G401.6 (cell line): ENCODE measurements around the gene CUL3.
"Not testable (repeated sequence)": the region's sequence is repeated elsewhere in the genome, so short reads cannot be mapped to it uniquely, and the experiment has no call there.

ENCODE experiments used
- FAIRE-seq: peaks from 2 replicates; lab custom pipeline; 2012; peaks lifted over from hg19 to GRCh38; lab: Jason Lieb, UNC

The CUL3 gene

GRCh38 chr2:224538561-224539138 is 46.5 kb downstream of the CUL3 start:
- FAIRE-seq = no peak

GRCh38 chr2:224532931-224533330 is 52.2 kb downstream of the CUL3 start:
- FAIRE-seq = no peak

- FAIRE-seq = no peak
Observed at GRCh38 chr2:224532441-224532840, 52.7 kb downstream of the CUL3 start.

- no peak for FAIRE-seq
Observed at GRCh38 chr2:224528171-224528570, 57.0 kb downstream of the CUL3 start.

- FAIRE-seq = no peak
Observed at GRCh38 chr2:224525774-224526173, 59.4 kb downstream of the CUL3 start.

GRCh38 chr2:224524657-224525056 is 60.5 kb downstream of the CUL3 start:
- FAIRE-seq = no peak

- no peak for FAIRE-seq
Observed at GRCh38 chr2:224523626-224524577, 61.3 kb downstream of the CUL3 start.

GRCh38 chr2:224522483-224522882 is 62.7 kb downstream of the CUL3 start:
- FAIRE-seq = not testable (repeated sequence)

GRCh38 chr2:224520064-224520463 is 65.1 kb downstream of the CUL3 start:
- no peak for FAIRE-seq

- FAIRE-seq = no peak
Observed at GRCh38 chr2:224518806-224519580, 66.2 kb downstream of the CUL3 start.

GRCh38 chr2:224517963-224518362 is 67.2 kb downstream of the CUL3 start:
- no peak for FAIRE-seq

GRCh38 chr2:224516393-224516792 is 68.8 kb downstream of the CUL3 start:
- not testable (repeated sequence) for FAIRE-seq

GRCh38 chr2:224513991-224514390 is 71.2 kb downstream of the CUL3 start:
- no peak for FAIRE-seq

GRCh38 chr2:224507789-224508188 is 77.4 kb downstream of the CUL3 start:
- no peak for FAIRE-seq

- FAIRE-seq = no peak
Observed at GRCh38 chr2:224506494-224506893, 78.7 kb downstream of the CUL3 start.

GRCh38 chr2:224498991-224499390 is 86.2 kb downstream of the CUL3 start:
- FAIRE-seq = no peak

- FAIRE-seq = no peak
Observed at GRCh38 chr2:224492531-224492930, 92.6 kb downstream of the CUL3 start.

- not testable (repeated sequence) for FAIRE-seq
Observed at GRCh38 chr2:224487940-224488339, 97.2 kb downstream of the CUL3 start.

GRCh38 chr2:224485081-224486014 is 99.8 kb downstream of the CUL3 start:
- not testable (repeated sequence) for FAIRE-seq

- no peak for FAIRE-seq
Observed at GRCh38 chr2:224479826-224480225, 105.3 kb downstream of the CUL3 start.

GRCh38 chr2:224472827-224473226 is 112.3 kb downstream of the CUL3 start:
- no peak for FAIRE-seq

GRCh38 chr2:224472137-224472536 is 113.0 kb downstream of the CUL3 start:
- FAIRE-seq = no peak
